ENCODE data around the gene U2SURP. TPM values are rescaled to one million over a fixed set of nuclear protein-coding genes. Genes with fewer than 3 reads are reported as not detected.

Gene U2SURP
- total and polyA plus RNA-seq, 4 donors, result 8.3 to 41.2 (median 30.3) TPM

DNA sequence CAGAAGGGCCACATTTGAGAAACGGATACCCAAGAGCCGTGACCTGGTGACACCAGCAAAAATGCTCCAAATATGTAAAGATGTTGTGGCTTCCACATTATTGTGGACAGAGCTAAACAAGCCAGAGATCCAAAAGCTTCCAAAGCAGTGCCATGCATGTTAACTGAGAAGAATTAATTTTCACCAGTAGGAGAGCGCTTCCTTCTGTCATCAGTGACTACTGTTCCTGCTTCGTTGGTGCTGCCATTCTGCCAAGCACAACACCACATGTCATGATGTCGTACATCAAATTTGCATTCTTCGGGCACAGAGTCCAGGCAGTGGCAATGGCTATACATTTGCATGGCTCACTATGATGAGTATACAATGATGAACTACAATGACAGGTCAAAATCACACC lies 99.1 kb downstream of the U2SURP start:
- Histone ChIP-seq H3K4me3 (ENCODE audit: low read depth in 1 of 3, low read length in 3 of 3) (no peak overlapping the region), H3K9ac (ENCODE audit: low read depth in 1 of 2, low read length in 2 of 2) (no peak overlapping the region), H3K4me1 (ENCODE audit: control insufficient read depth in 4 of 4, insufficient read depth in 4 of 4, low read length in 3 of 4) (peaks cover 0 to 6% (median 0%) of the 10 kb centered on the region in 4 donors), H3K36me3 (ENCODE audit: control insufficient read depth in 4 of 4, insufficient read depth in 3 of 4, low read depth in 1 of 4, low read length in 3 of 4) (no peaks in the 10 kb centered on the region), H3K27ac (ENCODE audit: low read depth in 1 of 2, low read length in 2 of 2) (no peak overlapping the region), H3K27me3 (ENCODE audit: control insufficient read depth in 4 of 4, insufficient read depth in 4 of 4, low read length in 3 of 4) (no peaks in the 10 kb centered on the region), H3K9me3 (ENCODE audit: control insufficient read depth in 4 of 4, low read length in 3 of 4) (peaks cover 11 to 22% (median 12%) of the 10 kb centered on the region in 4 donors)
- 86% methylated on average over 6 of the region's 6 CpGs for WGBS
- no peak for TF ChIP-seq YY1 (IDR thresholded peaks at IDR 0.05)
- TF ChIP-seq JUND (IDR thresholded peaks at IDR 0.05), result no peak
- TF ChIP-seq FOXA2 (IDR thresholded peaks at IDR 0.05), result no peak
- no peak for TF ChIP-seq TAF1 (conservative IDR thresholded peaks at IDR 0.05)
- TF ChIP-seq NR2F2 (IDR thresholded peaks at IDR 0.05), result no peak
- TF ChIP-seq, protein P1, sequence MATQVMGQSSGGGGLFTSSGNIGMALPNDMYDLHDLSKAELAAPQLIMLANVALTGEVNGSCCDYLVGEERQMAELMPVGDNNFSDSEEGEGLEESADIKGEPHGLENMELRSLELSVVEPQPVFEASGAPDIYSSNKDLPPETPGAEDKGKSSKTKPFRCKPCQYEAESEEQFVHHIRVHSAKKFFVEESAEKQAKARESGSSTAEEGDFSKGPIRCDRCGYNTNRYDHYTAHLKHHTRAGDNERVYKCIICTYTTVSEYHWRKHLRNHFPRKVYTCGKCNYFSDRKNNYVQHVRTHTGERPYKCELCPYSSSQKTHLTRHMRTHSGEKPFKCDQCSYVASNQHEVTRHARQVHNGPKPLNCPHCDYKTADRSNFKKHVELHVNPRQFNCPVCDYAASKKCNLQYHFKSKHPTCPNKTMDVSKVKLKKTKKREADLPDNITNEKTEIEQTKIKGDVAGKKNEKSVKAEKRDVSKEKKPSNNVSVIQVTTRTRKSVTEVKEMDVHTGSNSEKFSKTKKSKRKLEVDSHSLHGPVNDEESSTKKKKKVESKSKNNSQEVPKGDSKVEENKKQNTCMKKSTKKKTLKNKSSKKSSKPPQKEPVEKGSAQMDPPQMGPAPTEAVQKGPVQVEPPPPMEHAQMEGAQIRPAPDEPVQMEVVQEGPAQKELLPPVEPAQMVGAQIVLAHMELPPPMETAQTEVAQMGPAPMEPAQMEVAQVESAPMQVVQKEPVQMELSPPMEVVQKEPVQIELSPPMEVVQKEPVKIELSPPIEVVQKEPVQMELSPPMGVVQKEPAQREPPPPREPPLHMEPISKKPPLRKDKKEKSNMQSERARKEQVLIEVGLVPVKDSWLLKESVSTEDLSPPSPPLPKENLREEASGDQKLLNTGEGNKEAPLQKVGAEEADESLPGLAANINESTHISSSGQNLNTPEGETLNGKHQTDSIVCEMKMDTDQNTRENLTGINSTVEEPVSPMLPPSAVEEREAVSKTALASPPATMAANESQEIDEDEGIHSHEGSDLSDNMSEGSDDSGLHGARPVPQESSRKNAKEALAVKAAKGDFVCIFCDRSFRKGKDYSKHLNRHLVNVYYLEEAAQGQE (IDR thresholded peaks at IDR 0.05), result no peak
- TF ChIP-seq GABPA (IDR thresholded peaks at IDR 0.05 in 1 of 2, conservative IDR thresholded peaks at IDR 0.05 in 1 of 2), result no peak
- TF ChIP-seq ZBTB33 (IDR thresholded peaks at IDR 0.05), result no peak
- no peak for DNase-seq (ENCODE audit: low spot score)

- no peaks in the 10 kb centered on the region for H3K36me3 ChIP-seq (ENCODE audit: control insufficient read depth in 4 of 4, insufficient read depth in 3 of 4, low read depth in 1 of 4, low read length in 3 of 4)
- H3K4me1 ChIP-seq (ENCODE audit: control insufficient read depth in 4 of 4, insufficient read depth in 4 of 4, low read length in 3 of 4), result peaks cover 0 to 6% (median 0%) of the 10 kb centered on the region in 4 donors
- H3K4me3 ChIP-seq (ENCODE audit: low read depth in 1 of 3, low read length in 3 of 3), result no peak overlapping the region
- peaks cover 12 to 27% (median 14%) of the 10 kb centered on the region in 4 donors for H3K9me3 ChIP-seq (ENCODE audit: control insufficient read depth in 4 of 4, low read length in 3 of 4)
- no peak overlapping the region for H3K9ac ChIP-seq (ENCODE audit: low read depth in 1 of 2, low read length in 2 of 2)
- WGBS, result 85% methylated on average over 7 of the region's 7 CpGs
- H3K27ac ChIP-seq (ENCODE audit: low read depth in 1 of 2, low read length in 2 of 2), result no peak overlapping the region
- no peak for TF ChIP-seq RXRA (IDR thresholded peaks at IDR 0.05)
- TF ChIP-seq RAD21 (IDR thresholded peaks at IDR 0.05), result no peak
- no peak for TF ChIP-seq EGR1 (IDR thresholded peaks at IDR 0.05; ENCODE audit: low read depth in 2 of 2)
- no peak for TF ChIP-seq TAF1 (conservative IDR thresholded peaks at IDR 0.05)
- TF ChIP-seq, protein P1 (IDR thresholded peaks at IDR 0.05), result no peak
- no peak for TF ChIP-seq HNF4G (IDR thresholded peaks at IDR 0.05)
- TF ChIP-seq JUND (IDR thresholded peaks at IDR 0.05), result no peak
- no peak for TF ChIP-seq NR2F2 (IDR thresholded peaks at IDR 0.05)
- no peak for TF ChIP-seq FOXA1 (IDR thresholded peaks at IDR 0.05)
- TF ChIP-seq SP1 (IDR thresholded peaks at IDR 0.05), result no peak
- TF ChIP-seq GABPA (IDR thresholded peaks at IDR 0.05 in 1 of 2, conservative IDR thresholded peaks at IDR 0.05 in 1 of 2), result no peak
- TF ChIP-seq ZBTB33 (IDR thresholded peaks at IDR 0.05), result no peak
- TF ChIP-seq HNF4A (conservative IDR thresholded peaks at IDR 0.05), result no peak
- TF ChIP-seq, protein P2, sequence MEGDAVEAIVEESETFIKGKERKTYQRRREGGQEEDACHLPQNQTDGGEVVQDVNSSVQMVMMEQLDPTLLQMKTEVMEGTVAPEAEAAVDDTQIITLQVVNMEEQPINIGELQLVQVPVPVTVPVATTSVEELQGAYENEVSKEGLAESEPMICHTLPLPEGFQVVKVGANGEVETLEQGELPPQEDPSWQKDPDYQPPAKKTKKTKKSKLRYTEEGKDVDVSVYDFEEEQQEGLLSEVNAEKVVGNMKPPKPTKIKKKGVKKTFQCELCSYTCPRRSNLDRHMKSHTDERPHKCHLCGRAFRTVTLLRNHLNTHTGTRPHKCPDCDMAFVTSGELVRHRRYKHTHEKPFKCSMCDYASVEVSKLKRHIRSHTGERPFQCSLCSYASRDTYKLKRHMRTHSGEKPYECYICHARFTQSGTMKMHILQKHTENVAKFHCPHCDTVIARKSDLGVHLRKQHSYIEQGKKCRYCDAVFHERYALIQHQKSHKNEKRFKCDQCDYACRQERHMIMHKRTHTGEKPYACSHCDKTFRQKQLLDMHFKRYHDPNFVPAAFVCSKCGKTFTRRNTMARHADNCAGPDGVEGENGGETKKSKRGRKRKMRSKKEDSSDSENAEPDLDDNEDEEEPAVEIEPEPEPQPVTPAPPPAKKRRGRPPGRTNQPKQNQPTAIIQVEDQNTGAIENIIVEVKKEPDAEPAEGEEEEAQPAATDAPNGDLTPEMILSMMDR (IDR thresholded peaks at IDR 0.05; ENCODE audit: low read depth, low read length, missing input control), result no peak
- TF ChIP-seq FOXA2 (IDR thresholded peaks at IDR 0.05), result no peak
- TF ChIP-seq, protein P3, sequence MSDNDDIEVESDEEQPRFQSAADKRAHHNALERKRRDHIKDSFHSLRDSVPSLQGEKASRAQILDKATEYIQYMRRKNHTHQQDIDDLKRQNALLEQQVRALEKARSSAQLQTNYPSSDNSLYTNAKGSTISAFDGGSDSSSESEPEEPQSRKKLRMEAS (IDR thresholded peaks at IDR 0.05), result no peak
- TF ChIP-seq YY1 (IDR thresholded peaks at IDR 0.05), result no peak
- no peaks in the 10 kb centered on the region for H3K27me3 ChIP-seq (ENCODE audit: control insufficient read depth in 4 of 4, insufficient read depth in 4 of 4, low read length in 3 of 4)
- DNase-seq (ENCODE audit: low spot score), result no peak
These were observed 100.5 kb downstream of the U2SURP start for GRCh38 chr3:143101792-143102381.

Data from liver (tissue), 9 donors.